ENCODE results near the gene PSAT1. TPM values are rescaled to one million over a fixed set of nuclear protein-coding genes. Genes with fewer than 3 reads are reported as not detected.

PSAT1 gene
- total RNA-seq, 1 experiment from 2014 or later, result 215 TPM

GRCh38 chr9:78371981-78372380 is 75.1 kb downstream of the PSAT1 start:
- no peak overlapping the region for H4K5ac ChIP-seq (ENCODE audit: insufficient read length, low read depth, low read length)
- H2BK120ac ChIP-seq (ENCODE audit: low read depth, low read length, poor library complexity, severe bottlenecking), result no peak overlapping the region
- no peak overlapping the region for H3T11ph ChIP-seq (ENCODE audit: low read length)
- WGBS (ENCODE audit: extremely low coverage, insufficient read length, low lambda C conversion rate), result no CpG with 5 or more reads among the region's 7 CpGs
- no peak for DNase-seq
- no peak for TF ChIP-seq CTCF (conservative IDR thresholded peaks at IDR 0.05)
- no peaks in the 10 kb centered on the region for H4K20me1 ChIP-seq (ENCODE audit: control insufficient read depth, insufficient read depth, insufficient read length)
- no peak overlapping the region for H3K56ac ChIP-seq (ENCODE audit: insufficient read length, low read depth, low read length)
- Mint-ChIP-seq H3K9me3 (no peaks in the 10 kb centered on the region), H3K4me1 (peaks cover 23% of the 10 kb centered on the region in 2 experiments), H3K36me3 (ENCODE audit: insufficient read depth in 1 of 3, low read depth in 3 of 3) (peaks cover 0 to 3% (median 0%) of the 10 kb centered on the region in 3 experiments; a peak in 2 of 7 replicates), H3K27me3 (ENCODE audit: low read depth) (no peaks in the 10 kb centered on the region), H3K4me3 (no peak overlapping the region), H3K27ac (no peak overlapping the region)
- no peak overlapping the region for H3K4me2 ChIP-seq (ENCODE audit: insufficient read depth, insufficient read length, low read length)
- no peak overlapping the region; the same call in 1 of the 2 replicates for H2BK15ac ChIP-seq (ENCODE audit: low read depth, low read length)
- H3K9ac ChIP-seq (ENCODE audit: extremely low read depth, insufficient read length, low read length), result no peak overlapping the region
- H4K91ac ChIP-seq (ENCODE audit: insufficient read length, low read depth, low read length), result no peak overlapping the region
- no peaks in the 10 kb centered on the region for H3K79me1 ChIP-seq (ENCODE audit: insufficient read depth, low read depth, low read length, poor library complexity, severe bottlenecking)
- H3K27me3 ChIP-seq (ENCODE audit: insufficient read depth, low read length), result no peaks in the 10 kb centered on the region
- H3K27ac ChIP-seq (ENCODE audit: insufficient read length, low read depth, low read length), result no peak overlapping the region
- no peak overlapping the region for H3K14ac ChIP-seq (ENCODE audit: insufficient read depth, low read length)
- no peak overlapping the region for H3K18ac ChIP-seq (ENCODE audit: insufficient read length, low read depth, low read length)
- H2BK20ac ChIP-seq (ENCODE audit: low read depth, low read length, poor library complexity, severe bottlenecking), result no peak overlapping the region
- H2BK12ac ChIP-seq (ENCODE audit: insufficient read length, low read depth, low read length), result no peak overlapping the region
- H2AK5ac ChIP-seq (ENCODE audit: insufficient read length, low read length), result no peak overlapping the region
- no peaks in the 10 kb centered on the region for H3K9me3 ChIP-seq (ENCODE audit: control insufficient read depth, low read depth, low read length)
- H3K23me2 ChIP-seq (ENCODE audit: insufficient read length, low read depth, low read length, poor library complexity, severe bottlenecking), result no peaks in the 10 kb centered on the region
- H2AFZ ChIP-seq (ENCODE audit: low read length), result no peak overlapping the region
- no peak overlapping the region for H2BK5ac ChIP-seq (ENCODE audit: insufficient read length, low read length)
- H3K4ac ChIP-seq (ENCODE audit: low read depth, low read length), result no peak overlapping the region
- no peaks in the 10 kb centered on the region for H3K79me2 ChIP-seq (ENCODE audit: insufficient read depth, low read length)
- H3K4me1 ChIP-seq (ENCODE audit: insufficient read depth, low read length), result peaks cover 5% of the 10 kb centered on the region; the same call in 1 of the 2 replicates
- no peak overlapping the region for H4K8ac ChIP-seq (replicated peaks; ENCODE audit: insufficient read length, low read depth, low read length)
- no peak overlapping the region for H3K23ac ChIP-seq (ENCODE audit: insufficient read length, low read depth, low read length)

Other genes with a start within 250 kb of the PSAT1 start
- gene CEP78, start 61.0 kb upstream of the PSAT1 start, total RNA-seq (2021), result 55.9 and 57.8 TPM in 2 replicates